Measurements from ENCODE around the gene ZDHHC11B. TPM values are rescaled to one million over a fixed set of nuclear protein-coding genes. Genes with fewer than 3 reads are reported as not detected.
"Not testable (repeated sequence)": the region's sequence is repeated elsewhere in the genome, so short reads cannot be mapped to it uniquely, and the experiment has no call there.

The ZDHHC11B gene
- total RNA-seq, 1 experiment from 2014 or later: 1.4 TPM

GRCh38 chr5:753567-754142, 30.9 kb downstream of the ZDHHC11B start:
- H2BK12ac ChIP-seq (ENCODE audit: insufficient read length, low read depth, low read length); H2BK15ac ChIP-seq (ENCODE audit: low read depth, low read length); DNase-seq; H4K5ac ChIP-seq (ENCODE audit: insufficient read length, low read depth, low read length); H3K27ac ChIP-seq (ENCODE audit: insufficient read length, low read depth, low read length); H3T11ph ChIP-seq (ENCODE audit: low read length); H3K56ac ChIP-seq (ENCODE audit: insufficient read length, low read depth, low read length); H3K4ac ChIP-seq (ENCODE audit: low read depth, low read length); H2BK120ac ChIP-seq (ENCODE audit: low read depth, low read length, poor library complexity, severe bottlenecking); H3K27me3 Mint-ChIP-seq (ENCODE audit: low read depth); H3K36me3 Mint-ChIP-seq (ENCODE audit: insufficient read depth in 1 of 3, low read depth in 3 of 3); H3K4me1 Mint-ChIP-seq; H3K9me3 ChIP-seq (ENCODE audit: control insufficient read depth, low read depth, low read length); H3K23me2 ChIP-seq (ENCODE audit: insufficient read length, low read depth, low read length, poor library complexity, severe bottlenecking); H3K9ac ChIP-seq (ENCODE audit: extremely low read depth, insufficient read length, low read length); H4K8ac ChIP-seq (replicated peaks; ENCODE audit: insufficient read length, low read depth, low read length); H3K18ac ChIP-seq (ENCODE audit: insufficient read length, low read depth, low read length); H3K79me2 ChIP-seq (ENCODE audit: insufficient read depth, low read length); H3K79me1 ChIP-seq (ENCODE audit: insufficient read depth, low read depth, low read length, poor library complexity, severe bottlenecking); H3K27ac Mint-ChIP-seq; H2AFZ ChIP-seq (ENCODE audit: low read length); H3K4me1 ChIP-seq (ENCODE audit: insufficient read depth, low read length); H3K23ac ChIP-seq (ENCODE audit: insufficient read length, low read depth, low read length); H2AK5ac ChIP-seq (ENCODE audit: insufficient read length, low read length); H3K4me3 Mint-ChIP-seq; H2BK5ac ChIP-seq (ENCODE audit: insufficient read length, low read length); H4K20me1 ChIP-seq (ENCODE audit: control insufficient read depth, insufficient read depth, insufficient read length); H4K91ac ChIP-seq (ENCODE audit: insufficient read length, low read depth, low read length); H3K4me2 ChIP-seq (ENCODE audit: insufficient read depth, insufficient read length, low read length); H3K27me3 ChIP-seq (ENCODE audit: insufficient read depth, low read length); H3K9me3 Mint-ChIP-seq; H2BK20ac ChIP-seq (ENCODE audit: low read depth, low read length, poor library complexity, severe bottlenecking): not testable (repeated sequence)
- peak overlapping the region; percentile 44; the same call in 1 of the 2 replicates for H3K14ac ChIP-seq (ENCODE audit: insufficient read depth, low read length)
- WGBS (ENCODE audit: extremely low coverage, insufficient read length, low lambda C conversion rate): no CpG with 5 or more reads among the region's 19 CpGs

DNA sequence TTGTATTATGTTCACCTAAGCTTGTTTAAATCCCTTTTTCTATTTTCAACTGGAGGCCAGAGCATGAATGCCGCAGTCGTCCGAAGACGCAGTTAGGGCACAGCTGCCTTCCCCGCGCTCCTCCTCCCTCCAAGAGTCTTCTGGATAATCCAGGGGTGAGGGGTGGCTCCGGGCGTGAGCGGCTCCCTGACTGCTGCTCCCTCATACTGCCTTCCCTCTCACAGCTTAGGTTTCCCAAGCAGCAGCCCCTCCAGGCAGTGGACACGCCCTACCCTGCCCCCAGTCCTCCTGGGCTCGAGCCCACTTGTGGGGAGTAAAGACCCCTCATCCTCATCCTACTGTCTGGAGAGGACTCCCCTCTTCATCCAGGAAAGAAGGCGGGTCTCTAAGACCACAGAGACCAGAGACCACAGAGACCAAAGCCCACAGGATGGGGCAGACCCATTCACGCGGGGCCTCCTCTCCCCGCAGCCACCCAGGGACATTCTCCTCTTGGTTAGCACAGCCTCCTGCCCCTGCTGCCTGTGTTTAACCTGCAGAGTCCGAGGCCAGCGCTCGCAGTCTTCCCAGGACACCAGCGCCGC, 31.9 kb downstream of the ZDHHC11B start:
- not testable (repeated sequence) for H3K4ac ChIP-seq (ENCODE audit: low read depth, low read length); H2BK15ac ChIP-seq (ENCODE audit: low read depth, low read length); H3K18ac ChIP-seq (ENCODE audit: insufficient read length, low read depth, low read length); H3K27me3 ChIP-seq (ENCODE audit: insufficient read depth, low read length); H3K79me2 ChIP-seq (ENCODE audit: insufficient read depth, low read length); H4K20me1 ChIP-seq (ENCODE audit: control insufficient read depth, insufficient read depth, insufficient read length); H3K4me1 ChIP-seq (ENCODE audit: insufficient read depth, low read length); H2BK12ac ChIP-seq (ENCODE audit: insufficient read length, low read depth, low read length); H3K9ac ChIP-seq (ENCODE audit: extremely low read depth, insufficient read length, low read length); H4K5ac ChIP-seq (ENCODE audit: insufficient read length, low read depth, low read length); H3K23ac ChIP-seq (ENCODE audit: insufficient read length, low read depth, low read length); H3K4me2 ChIP-seq (ENCODE audit: insufficient read depth, insufficient read length, low read length); H3K36me3 Mint-ChIP-seq (ENCODE audit: insufficient read depth in 1 of 3, low read depth in 3 of 3); H3T11ph ChIP-seq (ENCODE audit: low read length); H3K14ac ChIP-seq (ENCODE audit: insufficient read depth, low read length); H2AFZ ChIP-seq (ENCODE audit: low read length); H3K27ac Mint-ChIP-seq; H3K4me3 Mint-ChIP-seq; H3K9me3 Mint-ChIP-seq; H3K27me3 Mint-ChIP-seq (ENCODE audit: low read depth); H3K79me1 ChIP-seq (ENCODE audit: insufficient read depth, low read depth, low read length, poor library complexity, severe bottlenecking); H2BK5ac ChIP-seq (ENCODE audit: insufficient read length, low read length); H2BK20ac ChIP-seq (ENCODE audit: low read depth, low read length, poor library complexity, severe bottlenecking); H4K91ac ChIP-seq (ENCODE audit: insufficient read length, low read depth, low read length); H2BK120ac ChIP-seq (ENCODE audit: low read depth, low read length, poor library complexity, severe bottlenecking); H4K8ac ChIP-seq (replicated peaks; ENCODE audit: insufficient read length, low read depth, low read length); H3K27ac ChIP-seq (ENCODE audit: insufficient read length, low read depth, low read length); H3K4me1 Mint-ChIP-seq; H3K56ac ChIP-seq (ENCODE audit: insufficient read length, low read depth, low read length); H3K23me2 ChIP-seq (ENCODE audit: insufficient read length, low read depth, low read length, poor library complexity, severe bottlenecking); H3K9me3 ChIP-seq (ENCODE audit: control insufficient read depth, low read depth, low read length); H2AK5ac ChIP-seq (ENCODE audit: insufficient read length, low read length)
- no CpG with 5 or more reads among the region's 20 CpGs for WGBS (ENCODE audit: extremely low coverage, insufficient read length, low lambda C conversion rate)
- peak; percentile 8 for DNase-seq
